Measurements from ENCODE around the gene PNLIPRP3.

GRCh38 chr10:116522803-116523381 lies 95.2 kb downstream of the PNLIPRP3 start:
- TF ChIP-seq CTCF (IDR thresholded peaks at IDR 0.05) (no peak), POLR2AphosphoS5 (IDR thresholded peaks at IDR 0.05) (no peak), POLR2A (IDR thresholded peaks at IDR 0.05) (no peak)

All from breast epithelium (tissue), 3 donors.